Heart left ventricle (tissue), 13 donors: ENCODE measurements around the gene COL28A1.

Source experiments
- POLR2A ChIP-seq, 2 donors: fragments of 450-650 bp; IDR thresholded peaks; one replicate each; pipeline ENCODE4 v1.6.1; 2017; ENCODE audit warnings: antibody characterized with exemption in 2 of 2, mild to moderate bottlenecking in 2 of 2, moderate library complexity in 2 of 2
- TF ChIP-seq, protein P1 (sequence below), 12 donors: fragments of 200-600 bp; sonication (generic) in 4 of 12; IDR thresholded peaks; one replicate each; pipeline versions ENCODE4 v1.5.0 to v1.8.0; 2018 to 2022; ENCODE audit warnings: antibody characterized with exemption in 12 of 12, mild to moderate bottlenecking in 5 of 12
- donor health status: ischemic (EF 13 %, LVEDD 7.1; RV severe dilation, severe dysfunction).
- donor health status: DM: no; HTN: yes; CAD: no.
- donor health status: DM: no; HTN: no; CAD: no.
- donor health status: ischemic (EF 25% LVEDD 6.9; RV normal size, moderate dysfunction).
- donor health status: ischemic (EF 25% LVEDD 5.7; RV mildly dilated, moderate dysfunction).
- donor health status: ischemic (EF 35%, LVEDD 5.7; RV mildly dilated, moderate dysfunction).
- donor health status: nonischemic (EF 11% LVEDD 7.7; RV severe dilation, severe dysfunction).
- donor health status: DM: yes; HTN: yes; CAD: no.
- donor health status: PGD.
- donor health status: ischemic (EF 29% LVEDD 5.4; RV normal size, mild dysfunction).
- donor health status: nonischemic (EF 23%, LVEDD 6.1; RV moderate dilation, normal function).

DNA sequence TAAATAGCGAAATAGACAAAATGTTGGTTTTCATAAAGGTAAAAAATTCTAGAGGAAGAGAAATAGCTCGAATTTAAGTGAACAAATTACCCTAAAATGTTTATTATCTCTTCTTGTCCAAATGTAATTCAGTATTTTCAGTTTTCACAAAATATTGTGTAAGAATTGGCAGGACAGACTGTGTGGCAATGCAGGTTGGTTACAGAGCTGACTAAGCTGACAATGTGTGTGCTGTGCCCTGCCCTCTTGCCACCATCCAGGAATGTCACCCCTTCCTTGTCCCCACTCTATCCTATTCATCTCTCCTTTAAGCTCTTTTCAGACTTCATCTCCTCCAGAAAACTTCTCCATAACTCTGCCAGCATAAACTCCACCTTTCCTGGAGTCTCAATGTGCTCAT, 46.1 kb downstream of the COL28A1 start:
- TF ChIP-seq, protein P1, sequence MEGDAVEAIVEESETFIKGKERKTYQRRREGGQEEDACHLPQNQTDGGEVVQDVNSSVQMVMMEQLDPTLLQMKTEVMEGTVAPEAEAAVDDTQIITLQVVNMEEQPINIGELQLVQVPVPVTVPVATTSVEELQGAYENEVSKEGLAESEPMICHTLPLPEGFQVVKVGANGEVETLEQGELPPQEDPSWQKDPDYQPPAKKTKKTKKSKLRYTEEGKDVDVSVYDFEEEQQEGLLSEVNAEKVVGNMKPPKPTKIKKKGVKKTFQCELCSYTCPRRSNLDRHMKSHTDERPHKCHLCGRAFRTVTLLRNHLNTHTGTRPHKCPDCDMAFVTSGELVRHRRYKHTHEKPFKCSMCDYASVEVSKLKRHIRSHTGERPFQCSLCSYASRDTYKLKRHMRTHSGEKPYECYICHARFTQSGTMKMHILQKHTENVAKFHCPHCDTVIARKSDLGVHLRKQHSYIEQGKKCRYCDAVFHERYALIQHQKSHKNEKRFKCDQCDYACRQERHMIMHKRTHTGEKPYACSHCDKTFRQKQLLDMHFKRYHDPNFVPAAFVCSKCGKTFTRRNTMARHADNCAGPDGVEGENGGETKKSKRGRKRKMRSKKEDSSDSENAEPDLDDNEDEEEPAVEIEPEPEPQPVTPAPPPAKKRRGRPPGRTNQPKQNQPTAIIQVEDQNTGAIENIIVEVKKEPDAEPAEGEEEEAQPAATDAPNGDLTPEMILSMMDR (IDR thresholded peaks at IDR 0.05) = no peak
- TF ChIP-seq POLR2A (IDR thresholded peaks at IDR 0.05) = no peak
